Measurements from ENCODE around the gene SCN9A. TPM values are rescaled to one million over a fixed set of nuclear protein-coding genes. Genes with fewer than 3 reads are reported as not detected.
"Not testable (repeated sequence)": the region's sequence is repeated elsewhere in the genome, so short reads cannot be mapped to it uniquely, and the experiment has no call there.

Gene SCN9A
- total RNA-seq, 1 donor from 2014 or later = 1.8 TPM

DNA sequence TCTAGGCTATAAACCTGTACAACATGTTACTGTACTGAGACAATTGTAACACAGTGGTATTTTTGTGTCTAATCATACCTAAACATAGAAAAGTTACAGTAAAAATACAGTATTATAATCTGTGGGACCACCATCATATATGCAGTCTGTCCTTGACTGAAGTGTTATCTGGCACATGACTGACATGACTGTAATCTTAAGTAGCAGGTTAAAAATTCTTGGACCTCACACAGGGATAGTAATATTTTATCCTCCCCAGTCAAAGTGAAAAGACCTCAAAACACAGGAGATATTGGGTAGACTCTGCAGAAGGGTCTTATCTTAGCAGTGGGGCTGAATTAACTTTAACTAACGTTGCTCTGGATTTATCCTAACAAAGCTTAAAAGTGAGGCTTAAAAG, 4.9 kb upstream of the SCN9A start:
- DNase-seq (ENCODE audit: missing footprints) = no peak
- no peak for ATAC-seq
- intact Hi-C loops (cut with DNase I) = no loop called here

DNA sequence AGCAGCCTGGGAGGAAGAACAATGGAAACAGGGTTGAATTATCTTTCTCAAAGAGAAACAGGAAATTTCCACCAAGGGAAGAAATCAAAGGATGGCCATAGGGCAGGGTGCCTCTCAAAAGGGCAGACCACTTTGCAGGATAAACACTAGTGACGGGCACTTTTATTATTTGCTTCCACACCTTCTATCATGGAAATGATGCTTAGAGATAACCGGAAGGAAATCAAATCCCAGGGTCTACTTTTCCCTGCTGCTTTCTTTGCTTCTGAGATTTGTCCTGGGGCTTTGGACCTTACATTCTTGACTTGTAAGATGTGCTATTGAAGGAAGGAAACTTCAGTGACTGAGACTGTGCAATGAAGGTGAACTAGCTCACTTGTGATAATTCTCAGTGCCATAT, 1.1 kb upstream of the SCN9A start:
- no peak for ATAC-seq
- no peak for DNase-seq (ENCODE audit: missing footprints)
- intact Hi-C loops (cut with DNase I) = no loop called here

DNA sequence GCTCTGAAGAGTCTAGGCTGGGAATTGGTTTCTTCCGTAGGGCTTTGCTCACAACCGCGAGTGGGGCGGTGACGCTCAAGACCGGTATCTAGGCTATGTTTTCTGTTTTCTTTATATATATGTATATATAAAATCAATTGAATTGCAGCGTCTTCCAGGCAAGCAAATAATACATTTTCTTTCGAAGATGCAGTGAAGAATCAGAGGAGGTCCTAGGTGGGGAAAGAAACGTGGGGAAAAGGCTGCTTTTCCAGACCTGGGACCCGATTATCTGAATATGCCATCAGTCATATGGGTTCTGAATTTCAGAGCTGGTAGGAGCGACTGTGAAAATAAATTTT, 714 bp upstream of the SCN9A start:
- DNase-seq (ENCODE audit: missing footprints) = no peak
- intact Hi-C loops (cut with DNase I) = no loop called here

DNA sequence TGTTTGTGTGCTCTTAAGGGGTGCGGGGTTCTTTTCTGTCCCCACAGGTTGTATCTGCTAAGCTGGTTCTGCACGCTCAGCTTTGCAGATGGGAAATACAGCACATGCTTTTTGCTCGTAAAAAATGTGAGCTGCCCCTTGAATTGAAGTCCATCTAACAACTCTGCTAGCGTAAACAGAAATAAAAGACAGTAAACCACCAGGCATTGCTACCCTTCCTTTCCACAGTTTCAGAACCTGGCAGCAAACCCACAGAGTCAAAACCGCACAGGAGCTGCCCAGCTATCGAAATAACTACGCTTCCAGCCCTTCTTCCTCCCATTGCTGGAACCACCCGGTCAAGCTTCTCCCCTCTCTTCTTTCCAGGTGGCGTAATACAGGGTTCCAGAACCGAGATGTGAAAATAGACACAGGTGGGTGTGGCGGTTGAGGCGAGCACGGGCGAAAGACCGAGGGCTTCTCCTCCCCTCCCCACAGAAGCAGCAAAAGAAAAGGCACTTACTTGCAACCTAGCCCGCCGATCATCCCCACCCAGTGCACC, 479 bp downstream of the SCN9A start:
- no peak for ATAC-seq
- intact Hi-C loops (cut with DNase I) = no loop called here
- DNase-seq (ENCODE audit: missing footprints) = no peak

More for the DNA sequence above, 714 bp upstream of the SCN9A start:
- no peak for ATAC-seq

DNA sequence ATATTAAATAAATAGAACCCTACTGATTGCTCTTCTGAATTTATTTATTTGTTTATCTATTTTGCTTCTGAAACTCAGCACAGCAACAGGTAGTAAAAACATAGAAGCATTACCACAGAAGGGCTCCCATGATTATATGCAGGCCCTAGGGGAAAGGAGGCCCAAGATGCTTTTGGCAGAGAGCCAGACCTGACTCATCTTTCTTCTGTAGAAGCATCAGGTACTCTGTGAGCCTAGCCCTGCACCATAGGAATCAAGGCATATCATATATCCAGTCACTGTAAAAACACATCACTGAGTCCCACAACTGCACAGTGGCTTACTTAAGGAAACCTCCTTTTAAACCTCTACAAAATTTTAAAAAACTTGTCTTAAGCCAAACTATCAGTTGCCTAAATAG, 1.8 kb downstream of the SCN9A start:
- intact Hi-C loops (cut with DNase I) = no loop called here
- DNase-seq (ENCODE audit: missing footprints) (no peak), ATAC-seq (no peak)

DNA sequence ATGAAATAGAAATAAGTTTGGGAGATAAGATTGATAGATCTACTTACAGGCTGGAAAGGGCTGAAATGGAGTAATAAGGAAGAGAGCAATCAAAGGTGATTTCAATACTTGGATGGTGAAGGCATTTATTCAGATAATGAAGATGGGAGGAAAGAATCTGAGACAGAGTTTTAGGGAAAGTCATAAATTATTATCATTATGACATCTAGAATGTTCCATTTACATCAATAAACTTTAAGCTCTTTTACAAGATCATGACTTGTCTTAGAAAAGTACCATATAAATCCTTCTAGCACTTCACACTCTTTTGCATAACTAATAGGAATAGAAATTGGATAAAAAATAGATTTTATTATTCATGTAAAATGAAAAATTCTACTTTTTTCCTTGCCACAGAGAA, 2.2 kb downstream of the SCN9A start:
- no peak for ATAC-seq
- intact Hi-C loops (cut with DNase I) = no loop called here
- DNase-seq (ENCODE audit: missing footprints) = no peak

DNA sequence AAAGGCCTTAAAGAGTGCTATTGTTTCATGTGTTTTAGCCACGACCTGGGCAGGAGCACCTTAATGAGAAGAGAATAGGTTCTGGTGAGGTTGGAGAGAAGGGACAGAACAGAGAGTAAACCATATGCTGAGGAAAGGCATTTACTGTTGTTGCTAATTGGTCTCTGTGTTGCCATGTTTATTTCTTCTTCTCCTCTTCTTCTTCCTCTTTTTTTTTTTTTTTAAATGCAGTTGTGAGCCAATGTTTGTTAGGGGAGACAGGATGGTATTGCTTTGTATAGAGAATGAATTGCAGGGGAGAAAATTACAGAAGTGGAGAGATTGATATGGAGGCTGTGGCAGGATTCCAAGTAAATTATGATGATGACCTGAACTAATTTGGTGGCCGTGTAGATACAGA, 2.6 kb downstream of the SCN9A start:
- intact Hi-C loops (cut with DNase I) = no loop called here
- DNase-seq (ENCODE audit: missing footprints) (no peak), ATAC-seq (no peak)

DNA sequence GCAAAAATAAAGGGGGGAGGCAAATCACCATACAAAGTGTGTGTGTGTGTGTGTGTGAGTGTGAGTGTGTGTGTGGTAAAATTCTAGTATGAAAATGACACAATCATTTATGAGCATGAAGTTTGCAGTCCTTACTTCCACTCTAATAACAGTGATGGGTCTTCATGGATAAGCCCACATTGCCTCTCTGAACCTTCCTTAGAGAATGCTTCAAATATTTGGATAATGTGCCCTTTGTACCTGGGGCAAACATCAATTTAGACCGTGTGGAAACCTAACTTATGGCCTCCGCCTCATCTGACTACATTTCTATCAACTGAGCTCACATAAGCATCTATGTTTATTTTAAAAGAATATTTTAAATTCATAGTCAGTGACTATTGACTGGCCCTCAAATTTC, 3.7 kb downstream of the SCN9A start:
- ATAC-seq = no peak
- DNase-seq (ENCODE audit: missing footprints) = no peak
- intact Hi-C loops (cut with DNase I) = no loop called here

DNA sequence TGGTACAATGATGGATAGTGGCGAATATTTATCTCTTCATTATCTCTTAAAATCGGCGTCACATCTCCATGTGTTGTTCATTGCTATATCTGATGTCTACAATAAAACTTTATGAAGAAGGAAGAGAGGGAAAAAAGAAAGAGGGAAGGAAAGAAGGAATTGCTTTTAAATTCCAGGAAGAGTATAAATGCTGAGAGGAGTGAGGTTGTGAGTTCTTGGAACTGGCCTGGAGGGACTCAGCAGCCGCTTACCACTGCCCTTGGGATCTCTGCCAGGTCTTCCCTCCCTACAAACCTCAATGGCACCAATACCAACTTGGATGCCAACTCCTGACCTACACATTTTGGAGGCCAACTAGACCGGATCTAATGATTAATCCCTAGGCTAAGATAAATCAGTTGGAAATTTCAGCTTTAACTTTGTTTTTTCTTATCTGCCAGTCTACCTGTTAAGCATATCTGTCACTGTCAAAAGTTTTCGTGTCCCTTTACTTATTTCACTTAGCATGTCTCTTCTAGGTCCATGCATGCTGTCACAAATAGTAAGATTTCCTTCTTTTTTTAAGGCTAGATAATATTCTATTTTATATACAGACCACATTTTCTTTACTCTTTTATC, 9.8 kb downstream of the SCN9A start:
- ATAC-seq = no peak
- intact Hi-C loops (cut with DNase I) = no loop called here
- DNase-seq (ENCODE audit: missing footprints) = no peak

DNA sequence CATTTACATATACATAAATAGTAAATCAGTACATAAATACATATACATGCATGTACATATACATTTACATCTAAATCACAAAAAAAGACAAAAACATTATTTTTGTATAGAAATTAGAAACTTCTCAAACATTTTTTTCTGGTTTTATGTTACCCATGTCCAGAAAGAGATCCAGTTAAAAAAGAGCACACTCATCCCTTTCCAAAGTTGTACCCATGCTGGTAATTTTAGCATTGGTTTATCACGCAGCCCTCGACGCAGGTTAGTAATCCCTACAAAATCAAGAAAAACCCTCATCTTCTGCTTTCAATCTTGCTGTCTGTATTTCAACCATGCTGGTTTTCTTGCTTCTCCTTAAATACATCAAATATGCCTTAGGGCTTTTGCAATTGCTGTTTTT, 10.5 kb downstream of the SCN9A start:
- ATAC-seq = no peak
- DNase-seq (ENCODE audit: missing footprints) = no peak
- intact Hi-C loops (cut with DNase I) = no loop called here

DNA sequence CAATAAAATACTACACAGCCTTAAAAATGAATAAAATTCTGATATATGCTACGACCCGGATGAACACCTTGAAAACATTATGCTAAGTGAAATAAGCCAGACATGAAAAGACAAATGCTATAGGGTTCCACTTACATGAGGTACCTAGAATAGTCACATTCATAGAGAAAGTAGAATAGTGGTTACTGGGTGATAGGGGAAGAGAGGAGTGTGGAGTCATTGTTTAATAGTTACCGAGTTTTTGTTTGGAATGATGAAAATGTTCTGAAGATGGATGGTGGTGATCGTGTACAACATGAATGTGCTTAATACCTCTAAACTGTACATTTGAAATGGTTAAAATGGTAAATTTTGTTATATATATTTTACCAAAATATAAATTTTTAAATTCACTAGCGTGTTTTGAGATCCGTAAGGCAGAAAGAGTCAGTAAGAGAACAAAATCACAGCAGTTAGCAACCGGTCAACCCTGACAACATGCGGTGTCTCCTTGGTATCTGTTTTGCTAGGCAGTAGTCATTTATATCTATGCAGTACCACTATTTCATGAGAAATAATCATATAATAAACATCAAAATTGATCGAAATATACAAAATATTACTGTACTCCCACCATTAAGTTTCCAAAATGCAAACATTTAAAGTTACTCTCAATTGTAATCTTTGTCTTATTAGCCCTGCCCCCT, 11.1 kb downstream of the SCN9A start:
- ATAC-seq (no peak), DNase-seq (ENCODE audit: missing footprints) (no peak)
- intact Hi-C loops (cut with DNase I) = loop anchor here (5.0 kb wide), 1 partner anchor 153 kb away; no protein-coding TSS in a partner anchor

DNA sequence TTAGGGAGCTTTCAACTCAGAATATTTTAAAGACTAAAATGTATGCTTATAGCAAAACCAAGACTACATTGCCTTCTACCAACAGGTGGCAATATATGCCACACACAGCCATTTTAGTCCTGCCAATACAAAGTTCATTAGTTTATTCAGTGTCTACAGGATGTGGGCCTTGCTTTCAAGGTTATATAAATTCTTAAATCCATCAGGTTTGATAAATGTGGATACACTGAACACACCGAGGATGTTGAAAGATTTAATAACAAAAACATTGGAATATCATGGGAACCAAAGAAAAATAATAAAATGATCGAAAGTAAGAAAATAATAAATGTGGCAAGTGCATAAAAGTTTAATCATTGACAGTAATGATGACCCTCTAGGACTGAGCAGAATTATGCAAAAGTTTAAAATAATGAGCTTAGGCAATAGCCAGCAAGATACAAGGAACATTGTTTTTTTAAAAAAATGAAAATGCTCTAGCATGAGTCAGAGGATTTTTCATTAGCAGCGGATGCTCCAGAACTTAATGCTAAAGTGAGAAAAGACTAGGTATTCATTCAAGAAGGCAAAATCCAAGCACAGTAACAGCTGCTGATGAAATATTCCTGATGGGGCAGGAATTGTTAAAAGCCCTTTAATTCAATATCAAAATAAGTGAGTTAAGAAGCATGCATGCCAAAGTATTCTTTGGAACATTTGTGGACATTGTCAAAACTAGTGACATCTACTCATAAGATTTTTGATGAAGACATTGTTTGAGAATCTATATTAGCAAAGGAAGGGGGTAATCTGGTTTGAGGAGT, 14.2 kb downstream of the SCN9A start:
- ATAC-seq (no peak), DNase-seq (ENCODE audit: missing footprints) (no peak)
- intact Hi-C loops (cut with DNase I) = loop anchor here (5.0 kb wide), 1 partner anchor 156 kb away; no protein-coding TSS in a partner anchor

DNA sequence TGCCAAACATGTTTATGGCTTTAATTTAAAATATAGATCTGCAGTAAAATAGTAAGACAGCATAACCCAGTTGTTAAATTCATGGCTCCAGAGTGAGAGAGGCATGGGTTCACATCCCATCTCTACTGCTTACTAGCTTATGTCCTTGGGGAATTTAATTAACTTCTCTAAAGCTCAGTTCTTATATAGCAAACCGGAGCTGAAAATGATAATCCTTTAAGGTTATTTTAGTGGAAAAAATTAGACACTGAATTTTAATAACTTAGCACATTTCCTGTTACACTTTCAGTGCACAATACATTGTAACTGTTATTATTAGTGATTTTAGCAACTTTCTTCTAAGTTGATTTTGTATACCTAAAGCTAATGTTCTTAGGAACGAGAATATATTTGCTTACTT, 14.8 kb downstream of the SCN9A start:
- DNase-seq (ENCODE audit: missing footprints) (no peak), ATAC-seq (no peak)
- intact Hi-C loops (cut with DNase I) = loop anchor here (5.0 kb wide), 1 partner anchor 156 kb away; no protein-coding TSS in a partner anchor

DNA sequence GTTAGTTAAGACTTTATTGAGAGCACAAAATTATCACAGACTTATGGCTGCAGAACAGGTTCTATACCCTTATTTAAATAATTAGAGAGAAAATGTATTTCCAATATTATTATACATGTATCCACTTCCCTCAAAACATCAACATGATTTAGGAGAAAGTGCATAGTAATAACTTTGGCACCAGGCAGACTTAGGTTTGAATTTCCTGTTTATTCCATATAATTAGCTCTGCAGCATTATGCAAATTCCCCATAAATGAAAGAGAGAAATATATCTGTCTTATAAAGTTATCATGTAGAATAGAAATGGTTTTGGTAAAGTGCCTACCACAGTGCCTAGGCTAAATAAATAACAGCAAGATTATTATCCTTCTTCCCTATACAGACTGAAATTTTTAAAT, 15.3 kb downstream of the SCN9A start:
- no peak for DNase-seq (ENCODE audit: missing footprints)
- intact Hi-C loops (cut with DNase I) = loop anchor here (5.0 kb wide), 1 partner anchor 157 kb away; no protein-coding TSS in a partner anchor
- ATAC-seq = no peak

DNA sequence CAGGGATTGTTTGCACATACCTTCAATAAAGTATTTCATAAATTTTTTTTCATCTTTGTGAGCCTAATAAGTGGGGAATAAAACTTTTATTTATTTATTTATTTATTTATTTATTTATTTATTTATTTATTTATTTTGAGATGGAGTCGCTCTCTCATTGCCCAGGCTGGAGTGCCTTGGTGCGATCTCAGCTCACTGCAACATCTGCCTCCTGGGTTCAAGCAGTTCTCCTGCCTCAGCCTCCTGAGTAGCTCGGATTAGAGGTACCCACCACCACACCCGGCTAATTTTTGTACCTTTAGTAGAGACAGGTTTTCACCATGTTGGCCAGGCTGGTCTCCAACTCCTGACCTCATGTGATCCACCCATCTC, 17.8 kb downstream of the SCN9A start:
- DNase-seq (ENCODE audit: missing footprints); ATAC-seq; intact Hi-C loops (cut with DNase I): not testable (repeated sequence)

DNA sequence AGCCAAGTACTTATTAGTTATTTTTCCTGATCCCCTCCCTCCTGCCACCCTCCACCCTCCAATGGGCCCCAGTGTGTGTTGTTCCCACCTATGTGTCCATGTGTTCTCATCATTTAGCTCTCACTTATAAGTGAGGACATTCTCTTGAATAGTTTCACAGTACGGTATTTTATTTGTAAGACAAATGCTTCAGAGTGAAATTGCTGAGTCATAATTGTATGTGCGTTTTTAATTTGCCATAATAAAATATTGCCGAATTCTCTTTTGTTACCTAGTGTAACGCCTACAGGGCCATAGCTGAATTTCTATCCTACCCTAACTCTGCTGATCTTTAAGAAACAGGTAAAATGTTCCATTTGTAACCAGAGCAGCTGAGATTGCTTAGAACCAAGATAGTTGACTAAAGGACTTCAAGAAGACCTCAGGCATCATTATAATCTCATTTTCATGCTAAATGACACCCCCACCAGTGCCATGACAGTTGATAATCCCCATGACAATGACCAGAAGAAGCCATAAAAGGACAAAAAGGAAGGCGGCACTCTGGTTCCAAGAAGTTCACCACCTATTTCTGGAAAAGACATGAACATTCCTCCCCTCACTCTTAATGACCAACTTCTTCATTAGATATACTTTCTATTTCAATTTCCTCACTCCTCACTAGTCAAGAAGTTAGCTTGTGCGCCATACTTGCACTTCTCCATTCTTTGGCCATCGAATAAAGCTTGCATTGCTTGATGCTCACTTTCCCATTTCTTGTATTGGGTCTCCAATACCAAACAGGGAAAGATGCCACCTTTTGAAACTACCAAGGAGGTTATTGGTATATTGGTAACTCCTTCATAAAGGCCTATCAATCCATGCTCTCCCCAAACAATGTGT, 18.4 kb downstream of the SCN9A start:
- ATAC-seq (no peak), DNase-seq (ENCODE audit: missing footprints) (no peak)
- intact Hi-C loops (cut with DNase I) = no loop called here

DNA sequence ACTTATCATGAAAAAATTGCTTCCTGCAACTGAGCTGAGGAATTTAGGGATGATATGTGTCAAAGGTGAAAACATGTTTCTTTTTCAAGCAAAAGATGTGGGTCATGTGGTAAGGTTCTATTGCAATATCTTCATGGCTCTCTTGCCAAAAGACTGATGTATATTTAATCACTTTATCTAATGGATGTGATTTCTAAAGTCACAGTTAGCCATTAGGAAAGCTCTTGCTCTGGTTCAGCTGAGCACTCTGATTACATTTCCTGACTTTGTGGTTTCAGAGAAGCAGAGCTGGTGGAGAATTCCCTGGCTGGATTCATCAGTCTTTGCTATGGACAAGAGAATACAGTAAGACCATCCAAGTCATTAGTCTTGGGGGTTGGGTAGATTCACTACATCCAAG, 24.4 kb downstream of the SCN9A start:
- no peak for DNase-seq (ENCODE audit: missing footprints)
- intact Hi-C loops (cut with DNase I) = no loop called here
- ATAC-seq = no peak

DNA sequence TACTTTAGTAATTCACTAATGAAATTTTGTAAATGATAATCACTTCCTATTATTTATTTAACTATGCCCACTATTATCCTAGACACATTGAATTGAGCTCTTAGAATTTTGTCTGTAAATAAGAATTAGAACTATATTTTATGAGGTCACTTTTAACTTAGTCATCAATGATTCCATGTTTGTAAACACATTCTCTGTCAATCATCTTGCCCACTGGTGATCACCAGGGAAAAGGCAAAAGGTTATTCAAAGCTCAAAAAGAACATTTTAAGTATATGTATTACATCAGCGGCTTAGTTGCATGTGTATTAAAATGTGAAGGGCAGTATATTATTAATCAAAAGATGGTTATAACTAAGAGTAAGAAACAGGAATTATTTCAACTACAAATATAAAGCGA, 25.2 kb downstream of the SCN9A start:
- ATAC-seq = no peak
- DNase-seq (ENCODE audit: missing footprints) = no peak
- intact Hi-C loops (cut with DNase I) = no loop called here
